GM10266 (cell line): ENCODE results near the gene ZSCAN16.
A peak's percentile ranks its signal among the peaks of the same experiment; 100 is the strongest.
"Not testable (repeated sequence)": the region's sequence is repeated elsewhere in the genome, so short reads cannot be mapped to it uniquely, and the experiment has no call there.

Experiments used
- DNase-seq: peaks from one replicate; pipeline ENCODE4 v3.0.0; 2012; ENCODE audit errors: extremely low spot score
- CTCF ChIP-seq: IDR thresholded peaks from 2 replicates; pipeline ENCODE4 v1.5.1; 2012; ENCODE audit warnings: mild to moderate bottlenecking, low read depth; ENCODE audit not compliant: control insufficient read depth, insufficient read depth; ENCODE audit errors: missing control alignments

Gene ZSCAN16

GRCh38 chr6:28115799-28116198 lies 8.6 kb upstream of the ZSCAN16 start:
- TF ChIP-seq CTCF = no peak
- DNase-seq = no peak

GRCh38 chr6:28117386-28118050 lies 6.9 kb upstream of the ZSCAN16 start:
- no peak for TF ChIP-seq CTCF
- DNase-seq = no peak

- no peak for TF ChIP-seq CTCF
These were observed 6.2 kb upstream of the ZSCAN16 start for GRCh38 chr6:28118217-28118616.

GRCh38 chr6:28121876-28122275 lies 2.5 kb upstream of the ZSCAN16 start:
- TF ChIP-seq CTCF = no peak

More at GRCh38 chr6:28118217-28118616, 6.2 kb upstream of the ZSCAN16 start:
- no peak for DNase-seq

GRCh38 chr6:28122283-28122682 lies 2.1 kb upstream of the ZSCAN16 start:
- DNase-seq = not testable (repeated sequence)

More at GRCh38 chr6:28121876-28122275, 2.5 kb upstream of the ZSCAN16 start:
- DNase-seq = no peak

GRCh38 chr6:28124971-28125353 lies 553 bp downstream of the ZSCAN16 start:
- no peak for DNase-seq
- no peak for TF ChIP-seq CTCF

- DNase-seq = no peak
- no peak for TF ChIP-seq CTCF
These were observed 992 bp downstream of the ZSCAN16 start for GRCh38 chr6:28125401-28125800.

- TF ChIP-seq CTCF = peak; percentile 44
- no peak for DNase-seq
These were observed 9.6 kb downstream of the ZSCAN16 start for GRCh38 chr6:28134015-28134414.
